NK-92 (cell line): ENCODE results near the gene SLC35F1.

Experiments
- DNase-seq: peaks from one replicate; lab custom pipeline; 2025; ENCODE audit not compliant: unreplicated experiment; lab: John Stamatoyannopoulos, UW

The SLC35F1 gene

GRCh38 chr6:118103381-118104146, 196.5 kb downstream of the SLC35F1 start:
- no peak for DNase-seq

- DNase-seq, result no peak
Measured at GRCh38 chr6:118122161-118122725, 215.2 kb downstream of the SLC35F1 start.

- DNase-seq, result no peak
Measured at GRCh38 chr6:118122801-118123200, 215.7 kb downstream of the SLC35F1 start.

GRCh38 chr6:118123503-118124037, 216.5 kb downstream of the SLC35F1 start:
- DNase-seq, result no peak

GRCh38 chr6:118124851-118125250, 217.8 kb downstream of the SLC35F1 start:
- no peak for DNase-seq

GRCh38 chr6:118128755-118129154, 221.7 kb downstream of the SLC35F1 start:
- no peak for DNase-seq

- DNase-seq, result no peak
Measured at GRCh38 chr6:118134206-118134605, 227.1 kb downstream of the SLC35F1 start.

GRCh38 chr6:118134736-118135135, 227.7 kb downstream of the SLC35F1 start:
- DNase-seq, result no peak

GRCh38 chr6:118135371-118135770, 228.3 kb downstream of the SLC35F1 start:
- no peak for DNase-seq

- no peak for DNase-seq
Measured at GRCh38 chr6:118141211-118141610, 234.1 kb downstream of the SLC35F1 start.

GRCh38 chr6:118146584-118146983, 239.5 kb downstream of the SLC35F1 start:
- DNase-seq, result no peak

- no peak for DNase-seq
Measured at GRCh38 chr6:118147511-118147910, 240.4 kb downstream of the SLC35F1 start.

GRCh38 chr6:118148561-118148960, 241.5 kb downstream of the SLC35F1 start:
- DNase-seq, result no peak

GRCh38 chr6:118152524-118152923, 245.5 kb downstream of the SLC35F1 start:
- no peak for DNase-seq

GRCh38 chr6:118161343-118161742, 254.3 kb downstream of the SLC35F1 start:
- DNase-seq, result no peak

GRCh38 chr6:118163542-118163941, 256.5 kb downstream of the SLC35F1 start:
- no peak for DNase-seq

- no peak for DNase-seq
Measured at GRCh38 chr6:118165500-118165899, 258.4 kb downstream of the SLC35F1 start.

GRCh38 chr6:118168421-118168820, 261.4 kb downstream of the SLC35F1 start:
- DNase-seq, result no peak

GRCh38 chr6:118171852-118172251, 264.8 kb downstream of the SLC35F1 start:
- no peak for DNase-seq

- no peak for DNase-seq
Measured at GRCh38 chr6:118174071-118174470, 267.0 kb downstream of the SLC35F1 start.

- no peak for DNase-seq
Measured at GRCh38 chr6:118177720-118178119, 270.7 kb downstream of the SLC35F1 start.

GRCh38 chr6:118179048-118179447, 272.0 kb downstream of the SLC35F1 start:
- DNase-seq, result no peak
